ENCODE data around the gene TRIO.

DNA sequence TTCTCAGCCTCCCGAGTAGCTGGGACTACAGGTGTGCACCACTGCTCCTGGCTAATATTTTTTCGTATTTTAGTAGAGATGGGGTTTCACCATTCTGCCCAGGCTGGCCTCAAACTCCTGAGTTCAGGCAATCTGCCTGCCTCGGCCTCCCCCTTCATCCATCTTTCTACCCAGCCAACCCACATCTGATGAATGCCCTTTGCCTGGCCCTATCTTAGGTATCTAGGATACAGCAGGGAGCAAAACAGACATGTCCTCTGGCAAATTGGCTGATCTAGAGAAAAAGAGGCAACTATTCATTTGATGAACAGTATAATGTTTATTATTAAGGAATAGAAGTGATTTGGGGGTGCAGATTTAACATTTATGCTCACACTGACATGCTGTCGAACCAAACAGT lies 123.0 kb downstream of the TRIO start:
- TF ChIP-seq, protein P1, sequence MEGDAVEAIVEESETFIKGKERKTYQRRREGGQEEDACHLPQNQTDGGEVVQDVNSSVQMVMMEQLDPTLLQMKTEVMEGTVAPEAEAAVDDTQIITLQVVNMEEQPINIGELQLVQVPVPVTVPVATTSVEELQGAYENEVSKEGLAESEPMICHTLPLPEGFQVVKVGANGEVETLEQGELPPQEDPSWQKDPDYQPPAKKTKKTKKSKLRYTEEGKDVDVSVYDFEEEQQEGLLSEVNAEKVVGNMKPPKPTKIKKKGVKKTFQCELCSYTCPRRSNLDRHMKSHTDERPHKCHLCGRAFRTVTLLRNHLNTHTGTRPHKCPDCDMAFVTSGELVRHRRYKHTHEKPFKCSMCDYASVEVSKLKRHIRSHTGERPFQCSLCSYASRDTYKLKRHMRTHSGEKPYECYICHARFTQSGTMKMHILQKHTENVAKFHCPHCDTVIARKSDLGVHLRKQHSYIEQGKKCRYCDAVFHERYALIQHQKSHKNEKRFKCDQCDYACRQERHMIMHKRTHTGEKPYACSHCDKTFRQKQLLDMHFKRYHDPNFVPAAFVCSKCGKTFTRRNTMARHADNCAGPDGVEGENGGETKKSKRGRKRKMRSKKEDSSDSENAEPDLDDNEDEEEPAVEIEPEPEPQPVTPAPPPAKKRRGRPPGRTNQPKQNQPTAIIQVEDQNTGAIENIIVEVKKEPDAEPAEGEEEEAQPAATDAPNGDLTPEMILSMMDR (IDR thresholded peaks at IDR 0.05) = no peak
- TF ChIP-seq POLR2A (IDR thresholded peaks at IDR 0.05) = no peak
- no peak for TF ChIP-seq POLR2AphosphoS5 (IDR thresholded peaks at IDR 0.05)

Measured in upper lobe of left lung (tissue), 4 donors.